Measurements from ENCODE around the gene SRPRB.

- TF ChIP-seq, protein P1, sequence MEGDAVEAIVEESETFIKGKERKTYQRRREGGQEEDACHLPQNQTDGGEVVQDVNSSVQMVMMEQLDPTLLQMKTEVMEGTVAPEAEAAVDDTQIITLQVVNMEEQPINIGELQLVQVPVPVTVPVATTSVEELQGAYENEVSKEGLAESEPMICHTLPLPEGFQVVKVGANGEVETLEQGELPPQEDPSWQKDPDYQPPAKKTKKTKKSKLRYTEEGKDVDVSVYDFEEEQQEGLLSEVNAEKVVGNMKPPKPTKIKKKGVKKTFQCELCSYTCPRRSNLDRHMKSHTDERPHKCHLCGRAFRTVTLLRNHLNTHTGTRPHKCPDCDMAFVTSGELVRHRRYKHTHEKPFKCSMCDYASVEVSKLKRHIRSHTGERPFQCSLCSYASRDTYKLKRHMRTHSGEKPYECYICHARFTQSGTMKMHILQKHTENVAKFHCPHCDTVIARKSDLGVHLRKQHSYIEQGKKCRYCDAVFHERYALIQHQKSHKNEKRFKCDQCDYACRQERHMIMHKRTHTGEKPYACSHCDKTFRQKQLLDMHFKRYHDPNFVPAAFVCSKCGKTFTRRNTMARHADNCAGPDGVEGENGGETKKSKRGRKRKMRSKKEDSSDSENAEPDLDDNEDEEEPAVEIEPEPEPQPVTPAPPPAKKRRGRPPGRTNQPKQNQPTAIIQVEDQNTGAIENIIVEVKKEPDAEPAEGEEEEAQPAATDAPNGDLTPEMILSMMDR (IDR thresholded peaks at IDR 0.05; ENCODE audit: low read depth, low read length): no peak
- no peak for TF ChIP-seq EZH2phosphoT487 (IDR thresholded peaks at IDR 0.05; ENCODE audit: low read depth)
Measured at GRCh38 chr3:133869586-133869985, 64.0 kb downstream of the SRPRB start.

All from OCI-LY3 (cell line).